DOHH2 (cell line): ENCODE measurements around the gene PDLIM7.

Source experiments
- H3F3A ChIP-seq: fragments of 200-600 bp; sonication (generic), shearing (Covaris generic); 2 replicates; pipeline ENCODE4 v1.6.0; 2016; ENCODE audit warnings: antibody characterized with exemption, mild to moderate bottlenecking; ENCODE audit not compliant: control insufficient read depth, insufficient read depth
- H3K27ac ChIP-seq: fragments of 200-600 bp; sonication (generic); 2 replicates; pipeline ENCODE4 v1.5.1; 2014; ENCODE audit warnings: low read depth, mild to moderate bottlenecking, low read length, moderate library complexity
- H3K27me3 ChIP-seq: fragments of 200-600 bp; sonication (generic); 2 replicates; pipeline ENCODE4 v1.6.1; 2014; ENCODE audit warnings: mild to moderate bottlenecking, low read length, mixed read lengths; ENCODE audit not compliant: control insufficient read depth
- H3K36me3 ChIP-seq: fragments of 200-600 bp; sonication (generic); 2 replicates; pipeline ENCODE4 v1.6.1; 2014; ENCODE audit warnings: mild to moderate bottlenecking, low read length, moderate library complexity, mixed read lengths; ENCODE audit not compliant: control insufficient read depth
- H3K4me1 ChIP-seq: fragments of 200-600 bp; sonication (generic); 2 replicates; pipeline ENCODE4 v1.6.1; 2014; ENCODE audit warnings: mild to moderate bottlenecking, low read length, mixed read lengths; ENCODE audit not compliant: control insufficient read depth
- H3K4me2 ChIP-seq: fragments of 200-600 bp; sonication (generic); 2 replicates; pipeline ENCODE4 v1.6.0; 2014; ENCODE audit warnings: mild to moderate bottlenecking, low read length, moderate library complexity
- H3K4me3 ChIP-seq: fragments of 200-600 bp; sonication (generic); 2 replicates; pipeline ENCODE4 v1.5.1; 2014; ENCODE audit warnings: mild to moderate bottlenecking, low read length, mixed read lengths
- H3K79me2 ChIP-seq: fragments of 200-600 bp; sonication (generic); 2 replicates; pipeline ENCODE4 v1.6.1; 2014; ENCODE audit warnings: mild to moderate bottlenecking, low read length, mixed read lengths; ENCODE audit not compliant: control insufficient read depth
- H3K9me2 ChIP-seq: fragments of 200-600 bp; sonication (generic); replicated peaks from 2 replicates; pipeline ENCODE4 v1.6.1; 2014; ENCODE audit warnings: mild to moderate bottlenecking, low read length, mixed read lengths; ENCODE audit not compliant: control insufficient read depth
- H3K9me3 ChIP-seq: fragments of 200-600 bp; sonication (generic); 2 replicates; pipeline ENCODE4 v1.6.1; 2014; ENCODE audit warnings: antibody characterized with exemption, low read length, mixed read lengths; ENCODE audit not compliant: control insufficient read depth, insufficient read depth
- H4K20me1 ChIP-seq: fragments of 200-600 bp; sonication (generic); 2 replicates; pipeline ENCODE4 v1.6.0; 2014; ENCODE audit warnings: low read depth, mild to moderate bottlenecking, antibody characterized with exemption, low read length, moderate library complexity; ENCODE audit not compliant: control insufficient read depth, insufficient read depth
- EZH2phosphoT487 ChIP-seq: fragments of 200-600 bp; sonication (generic); IDR thresholded peaks from 2 replicates; pipeline ENCODE4 v1.6.1; 2017; ENCODE audit warnings: borderline replicate concordance, mild to moderate bottlenecking, antibody characterized with exemption, low read length, moderate library complexity, mixed read lengths
- TF ChIP-seq, protein P1 (sequence below): fragments of 200-600 bp; sonication (generic); IDR thresholded peaks from one replicate; pipeline ENCODE4 v1.5.1; 2014; ENCODE audit warnings: antibody characterized with exemption, mild to moderate bottlenecking, low read depth, low read length; ENCODE audit not compliant: poor library complexity, severe bottlenecking

PDLIM7 gene

DNA sequence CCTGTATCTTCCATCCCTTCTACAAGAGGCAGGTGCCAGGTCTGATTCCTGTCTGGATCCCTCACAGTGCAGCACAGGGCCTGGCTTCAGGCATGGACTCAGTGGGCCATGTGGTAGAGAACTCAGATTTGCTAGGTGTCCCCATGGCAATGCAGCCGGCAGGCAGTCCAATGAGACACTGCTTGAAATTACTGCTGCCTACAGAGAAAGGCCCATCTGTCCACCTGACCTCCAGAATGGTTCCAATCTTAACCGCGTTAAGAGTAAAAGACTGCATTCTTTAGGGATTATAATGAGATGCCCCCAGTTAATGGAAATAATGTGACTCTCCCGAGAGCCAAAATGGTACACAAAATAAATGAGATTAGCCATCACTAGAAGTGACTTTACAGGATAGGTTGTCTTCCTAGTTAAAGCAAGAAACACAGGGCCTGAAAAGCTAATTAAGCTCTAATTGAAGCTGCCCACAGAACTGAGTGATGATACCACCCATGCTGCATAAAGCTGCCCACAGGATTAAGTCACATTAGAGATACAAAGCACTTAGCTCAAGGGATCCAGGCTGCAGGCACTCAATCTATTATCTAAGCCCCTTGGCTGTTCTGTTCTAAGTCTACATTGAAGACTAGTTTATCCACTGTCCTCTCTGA is 45.5 kb upstream of the PDLIM7 start:
- Histone ChIP-seq H3K79me2 (peaks cover 66% of the 10 kb centered on the region), H4K20me1 (no peaks in the 10 kb centered on the region; the same call in 1 of the 2 replicates), H3K9me3 (no peaks in the 10 kb centered on the region), H3K27ac (no peak overlapping the region), H3K27me3 (no peaks in the 10 kb centered on the region), H3K9me2 (no peaks in the 10 kb centered on the region), H3K4me1 (no peaks in the 10 kb centered on the region), H3K4me2 (no peak overlapping the region), H3K4me3 (no peak overlapping the region), H3K36me3 (peaks cover 66% of the 10 kb centered on the region), H3F3A (0 out of 2 replicates have a peak, but pooled peaks cover 6% of the 10 kb centered on the region)
- no peak for TF ChIP-seq EZH2phosphoT487
- TF ChIP-seq, protein P1, sequence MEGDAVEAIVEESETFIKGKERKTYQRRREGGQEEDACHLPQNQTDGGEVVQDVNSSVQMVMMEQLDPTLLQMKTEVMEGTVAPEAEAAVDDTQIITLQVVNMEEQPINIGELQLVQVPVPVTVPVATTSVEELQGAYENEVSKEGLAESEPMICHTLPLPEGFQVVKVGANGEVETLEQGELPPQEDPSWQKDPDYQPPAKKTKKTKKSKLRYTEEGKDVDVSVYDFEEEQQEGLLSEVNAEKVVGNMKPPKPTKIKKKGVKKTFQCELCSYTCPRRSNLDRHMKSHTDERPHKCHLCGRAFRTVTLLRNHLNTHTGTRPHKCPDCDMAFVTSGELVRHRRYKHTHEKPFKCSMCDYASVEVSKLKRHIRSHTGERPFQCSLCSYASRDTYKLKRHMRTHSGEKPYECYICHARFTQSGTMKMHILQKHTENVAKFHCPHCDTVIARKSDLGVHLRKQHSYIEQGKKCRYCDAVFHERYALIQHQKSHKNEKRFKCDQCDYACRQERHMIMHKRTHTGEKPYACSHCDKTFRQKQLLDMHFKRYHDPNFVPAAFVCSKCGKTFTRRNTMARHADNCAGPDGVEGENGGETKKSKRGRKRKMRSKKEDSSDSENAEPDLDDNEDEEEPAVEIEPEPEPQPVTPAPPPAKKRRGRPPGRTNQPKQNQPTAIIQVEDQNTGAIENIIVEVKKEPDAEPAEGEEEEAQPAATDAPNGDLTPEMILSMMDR: no peak

DNA sequence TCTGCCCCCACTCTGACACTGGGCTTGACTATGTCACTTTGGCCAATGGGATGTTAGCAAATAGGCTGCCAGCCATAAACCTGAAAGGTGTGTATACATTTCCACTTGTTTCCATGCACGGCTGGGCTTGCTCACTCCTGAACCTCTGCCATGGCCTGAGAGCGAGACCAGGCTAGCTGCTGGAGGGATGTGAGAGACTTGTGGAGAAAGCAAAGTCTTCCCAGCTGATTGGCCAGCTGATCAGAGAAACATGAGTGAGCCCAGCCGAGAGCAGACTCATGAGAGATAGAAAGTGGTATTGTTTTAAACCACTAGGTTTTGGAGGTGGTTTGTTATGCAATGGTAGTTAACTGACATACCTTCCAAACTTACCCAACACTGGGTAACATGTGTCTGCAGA is 43.0 kb upstream of the PDLIM7 start:
- Histone ChIP-seq H3K79me2 (peaks cover 46% of the 10 kb centered on the region), H3K4me3 (no peak overlapping the region), H3K36me3 (peaks cover 73% of the 10 kb centered on the region), H3K9me3 (no peaks in the 10 kb centered on the region), H4K20me1 (no peaks in the 10 kb centered on the region; the same call in 1 of the 2 replicates), H3K4me1 (no peaks in the 10 kb centered on the region), H3K9me2 (no peaks in the 10 kb centered on the region), H3K4me2 (no peak overlapping the region), H3F3A (0 out of 2 replicates have a peak, but pooled peaks cover 6% of the 10 kb centered on the region), H3K27ac (no peak overlapping the region), H3K27me3 (no peaks in the 10 kb centered on the region)
- TF ChIP-seq, protein P1: no peak
- no peak for TF ChIP-seq EZH2phosphoT487

DNA sequence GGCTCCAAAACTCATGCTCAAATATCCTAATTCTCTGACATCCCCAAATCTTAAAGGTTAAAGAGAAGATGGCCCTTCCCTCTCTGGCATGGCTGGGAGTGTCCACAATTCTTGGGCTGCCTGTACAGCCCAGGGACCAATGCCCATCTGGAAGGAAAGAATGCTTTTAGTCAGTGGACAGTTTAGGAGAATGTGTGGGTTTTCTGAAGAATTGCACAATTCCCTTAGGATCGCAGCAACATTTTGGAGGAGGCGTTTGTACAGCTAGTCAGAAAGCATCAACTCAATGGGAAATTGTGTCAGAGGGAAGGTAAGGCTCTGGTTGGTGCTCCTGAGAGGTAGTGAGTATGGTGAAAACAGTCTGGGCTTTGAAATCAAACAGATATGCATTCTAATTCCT is 42.0 kb upstream of the PDLIM7 start:
- H3K4me1 ChIP-seq: no peaks in the 10 kb centered on the region
- no peak for TF ChIP-seq EZH2phosphoT487
- TF ChIP-seq, protein P1: no peak
- no peaks in the 10 kb centered on the region for H3K9me3 ChIP-seq
- H3K4me3 ChIP-seq: no peak overlapping the region
- H3K36me3 ChIP-seq: peaks cover 78% of the 10 kb centered on the region
- 0 out of 2 replicates have a peak, but pooled peaks cover 3% of the 10 kb centered on the region for H3F3A ChIP-seq
- H3K79me2 ChIP-seq: peaks cover 40% of the 10 kb centered on the region
- H3K27ac ChIP-seq: no peak overlapping the region
- no peaks in the 10 kb centered on the region; the same call in 1 of the 2 replicates for H4K20me1 ChIP-seq
- no peak overlapping the region for H3K4me2 ChIP-seq
- H3K9me2 ChIP-seq: no peaks in the 10 kb centered on the region
- no peaks in the 10 kb centered on the region for H3K27me3 ChIP-seq
